ENCODE results near the gene MTRF1L.
"Not testable (repeated sequence)": the region's sequence is repeated elsewhere in the genome, so short reads cannot be mapped to it uniquely, and the experiment has no call there.

The MTRF1L gene

GRCh38 chr6:153001767-153002612 lies 519 bp downstream of the MTRF1L start:
- FAIRE-seq, result no peak

GRCh38 chr6:153000790-153001189 lies 1.7 kb downstream of the MTRF1L start:
- FAIRE-seq, result not testable (repeated sequence)

GRCh38 chr6:153000243-153000642 lies 2.3 kb downstream of the MTRF1L start:
- FAIRE-seq, result no peak

GRCh38 chr6:152999538-152999937 lies 3.0 kb downstream of the MTRF1L start:
- not testable (repeated sequence) for FAIRE-seq

GRCh38 chr6:152993847-152994246 lies 8.7 kb downstream of the MTRF1L start:
- peak; percentile 86 for FAIRE-seq

- FAIRE-seq, result no peak
These were observed 9.1 kb downstream of the MTRF1L start for GRCh38 chr6:152993431-152993830.

GRCh38 chr6:152986978-152987377 lies 15.5 kb downstream of the MTRF1L start:
- FAIRE-seq, result no peak

- FAIRE-seq, result not testable (repeated sequence)
These were observed 17.2 kb downstream of the MTRF1L start for GRCh38 chr6:152985300-152985699.

GRCh38 chr6:152984513-152984872 lies 18.0 kb downstream of the MTRF1L start:
- FAIRE-seq, result no peak

GRCh38 chr6:152983637-152984512 lies 18.6 kb downstream of the MTRF1L start:
- peak; percentile 86 for FAIRE-seq

- FAIRE-seq, result peak; percentile 43
These were observed 19.4 kb downstream of the MTRF1L start, which contains the start of gene FBXO5 for GRCh38 chr6:152982904-152983636. FBXO5 (minus strand) TSS chr6:152983041; CDS start chr6:152982959, 82 bp downstream.

- FAIRE-seq, result no peak
These were observed 20.3 kb downstream of the MTRF1L start for GRCh38 chr6:152981989-152982903.

GRCh38 chr6:152981219-152981618 lies 21.3 kb downstream of the MTRF1L start:
- FAIRE-seq, result no peak

- no peak for FAIRE-seq
These were observed 21.9 kb downstream of the MTRF1L start for GRCh38 chr6:152980656-152981055.

- FAIRE-seq, result no peak
These were observed 23.4 kb downstream of the MTRF1L start for GRCh38 chr6:152979116-152979515.

GRCh38 chr6:152978058-152978457 lies 24.5 kb downstream of the MTRF1L start:
- FAIRE-seq, result no peak

GRCh38 chr6:152977556-152977955 lies 25.0 kb downstream of the MTRF1L start:
- FAIRE-seq, result no peak

GRCh38 chr6:152976749-152977148 lies 25.8 kb downstream of the MTRF1L start:
- FAIRE-seq, result no peak

- no peak for FAIRE-seq
These were observed 27.1 kb downstream of the MTRF1L start for GRCh38 chr6:152975204-152975915.

- FAIRE-seq, result no peak
These were observed 28.6 kb downstream of the MTRF1L start for GRCh38 chr6:152973916-152974315.
